BE2C (cell line): ENCODE measurements around the gene OR52E5.
A peak's percentile ranks its signal among the peaks of the same experiment; 100 is the strongest.

Experiments used
- DNase-seq: peaks from one replicate; pipeline ENCODE4 v3.0.0-alpha.2; 2020
- H3K27me3 ChIP-seq: fragments of 250-450 bp; sonication (Bioruptor Pico); 2 replicates; pipeline ENCODE4 v1.5.1; 2020; ENCODE audit warnings: mild to moderate bottlenecking
- H3K36me3 ChIP-seq: fragments of 250-450 bp; sonication (Bioruptor Pico); 2 replicates; pipeline ENCODE4 v1.5.1; 2020; ENCODE audit warnings: mild to moderate bottlenecking
- H3K4me1 ChIP-seq: fragments of 250-450 bp; sonication (Bioruptor Pico); 2 replicates; pipeline ENCODE4 v1.5.1; 2020
- H3K4me3 ChIP-seq: 2 replicates; pipeline ENCODE4 v1.5.1; 2011; ENCODE audit warnings: low read depth, low read length
- H3K9me3 ChIP-seq: fragments of 250-450 bp; sonication (Bioruptor Pico); 2 replicates; pipeline ENCODE4 v1.5.1; 2020
- TF ChIP-seq, protein P1 (sequence below): IDR thresholded peaks from 2 replicates; pipeline ENCODE4 v1.5.1; 2012; ENCODE audit warnings: mild to moderate bottlenecking, low read depth, low read length

OR52E5 gene

DNA sequence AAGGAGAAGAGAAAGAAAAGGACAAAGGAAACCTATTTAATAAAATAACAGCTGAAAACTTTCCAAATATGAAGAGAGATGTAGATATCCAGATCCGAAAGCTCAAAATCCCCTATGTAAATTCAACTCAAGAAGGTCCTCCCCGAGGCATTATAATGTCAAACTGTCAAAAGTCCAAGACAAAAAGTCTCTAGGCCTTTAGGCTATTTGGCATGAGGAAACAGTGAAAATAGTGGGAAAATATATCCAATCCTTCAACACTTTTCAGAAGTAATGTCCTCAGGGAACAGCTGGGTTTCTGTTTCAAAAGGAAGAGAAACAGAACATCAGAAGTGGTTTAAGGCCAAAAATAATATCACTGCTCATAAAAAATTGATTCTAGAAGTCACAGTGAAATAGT lies 14.4 kb upstream of the OR52E5 start:
- Histone ChIP-seq H3K4me3 (no peak overlapping the region), H3K4me1 (no peaks in the 10 kb centered on the region), H3K36me3 (no peaks in the 10 kb centered on the region), H3K9me3 (no peaks in the 10 kb centered on the region), H3K27me3 (no peaks in the 10 kb centered on the region)
- no peak for DNase-seq
- TF ChIP-seq, protein P1, sequence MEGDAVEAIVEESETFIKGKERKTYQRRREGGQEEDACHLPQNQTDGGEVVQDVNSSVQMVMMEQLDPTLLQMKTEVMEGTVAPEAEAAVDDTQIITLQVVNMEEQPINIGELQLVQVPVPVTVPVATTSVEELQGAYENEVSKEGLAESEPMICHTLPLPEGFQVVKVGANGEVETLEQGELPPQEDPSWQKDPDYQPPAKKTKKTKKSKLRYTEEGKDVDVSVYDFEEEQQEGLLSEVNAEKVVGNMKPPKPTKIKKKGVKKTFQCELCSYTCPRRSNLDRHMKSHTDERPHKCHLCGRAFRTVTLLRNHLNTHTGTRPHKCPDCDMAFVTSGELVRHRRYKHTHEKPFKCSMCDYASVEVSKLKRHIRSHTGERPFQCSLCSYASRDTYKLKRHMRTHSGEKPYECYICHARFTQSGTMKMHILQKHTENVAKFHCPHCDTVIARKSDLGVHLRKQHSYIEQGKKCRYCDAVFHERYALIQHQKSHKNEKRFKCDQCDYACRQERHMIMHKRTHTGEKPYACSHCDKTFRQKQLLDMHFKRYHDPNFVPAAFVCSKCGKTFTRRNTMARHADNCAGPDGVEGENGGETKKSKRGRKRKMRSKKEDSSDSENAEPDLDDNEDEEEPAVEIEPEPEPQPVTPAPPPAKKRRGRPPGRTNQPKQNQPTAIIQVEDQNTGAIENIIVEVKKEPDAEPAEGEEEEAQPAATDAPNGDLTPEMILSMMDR = no peak

DNA sequence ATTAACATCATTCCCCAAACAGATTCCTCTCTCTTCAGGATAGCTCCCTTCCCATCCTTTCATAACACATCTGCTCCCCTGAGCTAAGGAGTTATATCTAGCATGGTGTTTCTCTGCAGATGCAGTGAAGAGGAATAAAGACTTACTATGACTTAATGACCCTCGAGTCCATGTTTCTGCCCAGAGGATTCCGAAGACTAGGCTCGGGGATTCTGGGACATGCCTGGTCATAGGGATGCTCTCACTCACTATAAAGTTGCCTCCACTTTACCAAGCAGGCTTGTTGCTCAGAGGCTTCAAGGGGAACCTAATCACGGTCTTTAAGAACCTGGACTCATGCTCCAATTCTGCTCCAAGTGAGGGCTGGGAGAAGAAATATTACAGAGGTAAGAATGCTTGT lies 12.7 kb upstream of the OR52E5 start, which contains the start of gene OR52E4:
Gene OR52E4 (plus strand): TSS at position 301 of the 400 bp plus-strand sequence. CDS start 3,664 bp downstream, outside the sequence.
- DNase-seq = no peak
- Histone ChIP-seq H3K36me3 (no peaks in the 10 kb centered on the region), H3K4me1 (no peaks in the 10 kb centered on the region), H3K4me3 (no peak within 1 kb of the TSS), H3K9me3 (no peaks in the 10 kb centered on the region), H3K27me3 (no peaks in the 10 kb centered on the region)
- TF ChIP-seq, protein P1 = no peak

DNA sequence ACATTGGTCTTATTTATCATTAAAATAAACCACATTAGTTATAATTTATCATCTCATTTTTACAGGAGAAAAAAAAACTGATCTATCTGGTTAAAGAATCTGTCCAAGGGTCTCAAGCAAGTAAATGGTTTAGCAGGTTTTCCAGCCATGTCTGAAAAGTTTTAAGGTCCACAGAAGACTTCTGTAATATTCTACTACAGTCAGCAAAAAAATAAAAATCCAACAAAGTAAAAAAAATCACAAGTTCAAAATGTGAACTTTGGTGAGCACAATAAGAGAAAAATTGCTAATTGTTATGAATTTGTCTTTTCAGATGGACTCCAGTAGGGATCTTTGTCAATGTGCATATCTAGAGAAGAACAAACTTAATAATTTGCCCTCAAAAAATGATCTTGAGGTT lies 11.3 kb upstream of the OR52E5 start:
- Histone ChIP-seq H3K36me3 (no peaks in the 10 kb centered on the region), H3K4me1 (no peaks in the 10 kb centered on the region), H3K4me3 (no peak overlapping the region), H3K9me3 (no peaks in the 10 kb centered on the region), H3K27me3 (no peaks in the 10 kb centered on the region)
- TF ChIP-seq, protein P1 = no peak
- no peak for DNase-seq

DNA sequence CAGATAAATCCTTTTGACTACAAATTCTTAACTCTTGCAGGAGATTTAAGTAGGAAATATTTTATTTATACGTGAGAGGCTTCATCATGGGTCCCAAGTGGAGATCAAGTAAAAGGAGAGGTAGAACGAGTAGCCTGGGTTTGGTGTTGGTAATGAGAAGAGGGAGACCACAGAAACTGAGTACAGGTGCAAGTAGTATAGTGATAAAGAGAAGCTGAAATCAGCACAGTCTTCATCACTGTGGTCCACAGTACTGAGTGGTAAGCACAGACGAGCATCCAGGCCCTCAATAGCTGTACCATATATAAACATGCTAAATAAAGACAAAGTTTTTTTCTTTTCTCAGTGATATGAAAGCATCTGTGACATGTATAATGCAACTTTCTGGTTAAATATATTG lies 5.8 kb upstream of the OR52E5 start:
- Histone ChIP-seq H3K27me3 (no peaks in the 10 kb centered on the region), H3K4me1 (no peaks in the 10 kb centered on the region), H3K9me3 (no peaks in the 10 kb centered on the region), H3K4me3 (no peak overlapping the region), H3K36me3 (no peaks in the 10 kb centered on the region)
- DNase-seq = no peak
- TF ChIP-seq, protein P1 = no peak

DNA sequence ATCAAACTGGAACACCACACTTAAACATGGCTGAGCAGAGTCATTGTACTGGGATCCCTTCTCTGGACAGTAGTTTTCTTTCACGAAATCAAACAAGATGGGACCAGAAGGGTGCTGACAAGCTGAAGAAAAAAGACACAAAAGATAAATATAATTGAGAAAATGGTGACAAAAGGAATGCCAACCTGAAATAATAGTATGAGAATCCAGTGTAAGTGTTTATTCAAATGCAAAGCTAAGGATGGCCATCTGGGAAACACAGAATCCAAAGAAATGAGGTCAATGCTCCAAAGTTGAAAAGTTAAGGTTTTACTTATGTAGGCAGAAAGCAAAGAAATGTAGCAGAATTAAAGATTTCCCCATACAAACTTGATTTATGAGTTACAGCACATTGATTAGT lies 5.3 kb upstream of the OR52E5 start:
- DNase-seq = no peak

DNA sequence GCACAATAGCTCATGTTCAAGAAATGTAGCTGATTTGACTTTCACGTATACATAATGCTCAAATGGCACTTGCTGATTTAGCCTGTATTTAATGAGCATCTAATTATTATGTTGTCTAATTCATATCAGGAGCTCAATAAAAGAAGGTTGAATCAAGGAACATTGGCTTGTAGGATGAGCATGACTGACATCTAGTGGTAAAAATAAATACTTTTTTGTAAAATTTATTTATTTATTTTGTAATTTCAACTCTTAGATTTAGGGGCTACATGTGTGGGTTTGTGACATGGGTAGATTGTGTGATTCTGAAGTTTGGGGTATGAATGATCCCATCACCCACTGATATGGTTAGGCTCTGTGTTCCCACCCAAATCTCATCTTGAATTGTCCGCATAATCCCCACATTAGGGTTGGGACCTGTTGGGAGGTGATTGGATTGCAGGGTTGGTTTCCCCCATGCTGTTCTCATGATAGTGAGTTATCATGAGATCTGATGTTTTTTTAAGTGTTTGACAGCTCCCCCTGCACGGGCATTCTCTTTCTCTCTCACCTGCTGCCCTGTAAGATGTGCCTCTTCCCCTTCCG lies 1.7 kb upstream of the OR52E5 start:
- TF ChIP-seq, protein P1 = peak; percentile 19; the same call in 1 of the 2 replicates
- H3K9me3 ChIP-seq = no peaks in the 10 kb centered on the region
- DNase-seq = no peak
- no peaks in the 10 kb centered on the region for H3K4me1 ChIP-seq
- H3K36me3 ChIP-seq = no peaks in the 10 kb centered on the region
- H3K4me3 ChIP-seq = no peak overlapping the region
- no peaks in the 10 kb centered on the region for H3K27me3 ChIP-seq

More for the DNA sequence above, 5.3 kb upstream of the OR52E5 start:
- Histone ChIP-seq H3K4me3 (no peak overlapping the region), H3K4me1 (no peaks in the 10 kb centered on the region), H3K27me3 (no peaks in the 10 kb centered on the region), H3K9me3 (no peaks in the 10 kb centered on the region), H3K36me3 (no peaks in the 10 kb centered on the region)
- TF ChIP-seq, protein P1 = no peak
